GM18505 (cell line): ENCODE measurements around the gene ACR.

Experiments used
- ATAC-seq: cut with Tn5 transposase; IDR thresholded peaks from one replicate; pipeline ENCODE4 v1.9.1; 2021; ENCODE audit not compliant: unreplicated experiment
- POLR2A ChIP-seq: IDR thresholded peaks from 4 replicates; pipeline ENCODE4 v1.6.1; 2011; ENCODE audit warnings: borderline replicate concordance; ENCODE audit not compliant: insufficient read depth, insufficient read length; ENCODE audit errors: extremely low read depth

ACR gene

GRCh38 chr22:50719814-50720300, 18.1 kb upstream of the ACR start:
- no peak for TF ChIP-seq POLR2A
- ATAC-seq, result no peak

- no peak for TF ChIP-seq POLR2A
- ATAC-seq, result no peak
Measured at GRCh38 chr22:50720301-50721256, 17.4 kb upstream of the ACR start.

- ATAC-seq, result no peak
- TF ChIP-seq POLR2A, result no peak
Measured at GRCh38 chr22:50721257-50721844, 16.7 kb upstream of the ACR start.

GRCh38 chr22:50722048-50722701, 15.8 kb upstream of the ACR start:
- no peak for TF ChIP-seq POLR2A
- ATAC-seq, result no peak

GRCh38 chr22:50722716-50723428, 15.1 kb upstream of the ACR start:
- no peak for TF ChIP-seq POLR2A
- ATAC-seq, result no peak

- no peak for TF ChIP-seq POLR2A
- no peak for ATAC-seq
Measured at GRCh38 chr22:50723991-50724390, 14.0 kb upstream of the ACR start.

- no peak for ATAC-seq
- TF ChIP-seq POLR2A, result no peak
Measured at GRCh38 chr22:50724616-50725015, 13.4 kb upstream of the ACR start.

- no peak for TF ChIP-seq POLR2A
- ATAC-seq, result no peak
Measured at GRCh38 chr22:50725597-50725996, 12.4 kb upstream of the ACR start.

- ATAC-seq, result no peak
- no peak for TF ChIP-seq POLR2A
Measured at GRCh38 chr22:50726643-50727340, 11.2 kb upstream of the ACR start.

- no peak for TF ChIP-seq POLR2A
Measured at GRCh38 chr22:50727678-50728522, 10.1 kb upstream of the ACR start.

GRCh38 chr22:50728523-50728931, 9.5 kb upstream of the ACR start:
- no peak for TF ChIP-seq POLR2A
- ATAC-seq, result no peak

More at GRCh38 chr22:50727678-50728522, 10.1 kb upstream of the ACR start:
- ATAC-seq, result no peak
